CD1c-positive myeloid dendritic cell (primary cell): ENCODE results near the gene CCNB3.
"Not testable (repeated sequence)": the region's sequence is repeated elsewhere in the genome, so short reads cannot be mapped to it uniquely, and the experiment has no call there.

ENCODE experiments used
- DNase-seq: peaks from one replicate; pipeline ENCODE4 v3.0.0-alpha.2; 2016; ENCODE audit errors: extremely low spot score

Gene CCNB3

GRCh38 chrX:50204364-50204899 is at the start of gene CCNB3:
Gene CCNB3, plus strand, starts transcription at chrX:50204765. Its CDS starts 80,399 bp downstream, at chrX:50285164.
- DNase-seq: peak; percentile 78

- no peak for DNase-seq
These were observed 46.9 kb upstream of the CCNB3 start for GRCh38 chrX:50157545-50158135.

- DNase-seq: no peak
These were observed 46.0 kb upstream of the CCNB3 start for GRCh38 chrX:50158593-50158992.

- no peak for DNase-seq
These were observed 43.4 kb upstream of the CCNB3 start for GRCh38 chrX:50161127-50161526.

GRCh38 chrX:50165727-50166126 is 38.8 kb upstream of the CCNB3 start:
- no peak for DNase-seq

- no peak for DNase-seq
These were observed 37.2 kb upstream of the CCNB3 start for GRCh38 chrX:50167366-50167765.

- no peak for DNase-seq
These were observed 36.3 kb upstream of the CCNB3 start for GRCh38 chrX:50168241-50168687.

- DNase-seq: no peak
These were observed 34.8 kb upstream of the CCNB3 start for GRCh38 chrX:50169717-50170116.

GRCh38 chrX:50180073-50180940 is 24.3 kb upstream of the CCNB3 start:
- no peak for DNase-seq

GRCh38 chrX:50183891-50184290 is 20.7 kb upstream of the CCNB3 start:
- no peak for DNase-seq

GRCh38 chrX:50188859-50189600 is 15.5 kb upstream of the CCNB3 start:
- DNase-seq: no peak

- DNase-seq: no peak
These were observed 6.2 kb upstream of the CCNB3 start for GRCh38 chrX:50198348-50198747.

- no peak for DNase-seq
These were observed 3.7 kb upstream of the CCNB3 start, which contains the start of gene AKAP4 for GRCh38 chrX:50200907-50201306. Gene AKAP4, minus strand, starts transcription at chrX:50201007. Its CDS starts 118 bp downstream, at chrX:50200889.

GRCh38 chrX:50202539-50202938 is 2.0 kb upstream of the CCNB3 start:
- no peak for DNase-seq

GRCh38 chrX:50206753-50207152 is 2.2 kb downstream of the CCNB3 start:
- no peak for DNase-seq

- peak; percentile 5 for DNase-seq
These were observed 6.9 kb downstream of the CCNB3 start for GRCh38 chrX:50211510-50211909.

GRCh38 chrX:50281253-50281652 is 76.7 kb downstream of the CCNB3 start:
- DNase-seq: no peak

- no peak for DNase-seq
These were observed 122.7 kb downstream of the CCNB3 start for GRCh38 chrX:50327235-50327634.

- not testable (repeated sequence) for DNase-seq
These were observed 128.1 kb downstream of the CCNB3 start for GRCh38 chrX:50332668-50333067.

GRCh38 chrX:50333308-50333707 is 128.7 kb downstream of the CCNB3 start:
- DNase-seq: no peak

- DNase-seq: no peak
These were observed 139.4 kb downstream of the CCNB3 start for GRCh38 chrX:50343917-50344316.

GRCh38 chrX:50372966-50373365 is 168.4 kb downstream of the CCNB3 start:
- peak; percentile 32 for DNase-seq
